ENCODE data around the gene MCUR1.

- TF ChIP-seq ZBTB7A (IDR thresholded peaks at IDR 0.05; ENCODE audit: low read depth) = no peak
- TF ChIP-seq USF1 (IDR thresholded peaks at IDR 0.05) = no peak
- TF ChIP-seq EP300 (IDR thresholded peaks at IDR 0.05; ENCODE audit: borderline replicate concordance) = no peak
- no peak for TF ChIP-seq RAD21 (IDR thresholded peaks at IDR 0.05; ENCODE audit: low read depth)
- TF ChIP-seq TEAD4 (IDR thresholded peaks at IDR 0.05) = no peak
- TF ChIP-seq CREB1 (IDR thresholded peaks at IDR 0.05; ENCODE audit: low read depth) = no peak
- TF ChIP-seq CEBPB (IDR thresholded peaks at IDR 0.05) = no peak
- TF ChIP-seq TAF1 (IDR thresholded peaks at IDR 0.05; ENCODE audit: low read depth) = no peak
These were observed 11.5 kb upstream of the MCUR1 start for GRCh38 chr6:13825871-13826270.
